K562 (cell line): ENCODE measurements around the gene BAK1. TPM values are rescaled to one million over a fixed set of nuclear protein-coding genes. Genes with fewer than 3 reads are reported as not detected.
A peak's percentile ranks its signal among the peaks of the same experiment; 100 is the strongest.

Experiments used
- ATAC-seq: fragments of 200-7000 bp; cut with Tn5 transposase; 3 replicates; pipeline ENCODE4 v1.9.1; 2020; ENCODE audit warnings: moderate library complexity
- BruUV-seq: library from RNA; stranded (reverse); fragments of 400-500 nt; replicated peaks from 2 replicates; lab custom pipeline; 2021; lab: Mats Ljungman, UMichigan
- CTCF ChIA-PET: fragments of 300-600 bp; formaldehyde crosslinking; extraction: SDS; loops from one replicate; lab custom pipeline; 2021; ENCODE audit warnings: low intra/inter-chr PET ratio; lab: Yijun Ruan, JAX
- POLR2A ChIA-PET: fragments of 300-600, 350-650 bp; sonication (Branson Sonifier 250); formaldehyde crosslinking; extraction: SDS; loops from one replicate; lab custom pipeline; 2021; ENCODE audit warnings: antibody characterized with exemption, inconsistent platforms; lab: Yijun Ruan, JAX
- DNase-seq, 4 experiments: peaks; one replicate each; pipeline versions ENCODE4 v3.0.0 to v3.0.0-alpha.2; 2011 to 2018; ENCODE audit warnings: low spot score in 3 of 4, mixed read lengths in 3 of 4; ENCODE audit errors: extremely low read depth in 1 of 4
- FAIRE-seq: peaks from 2 replicates; lab custom pipeline; 2011; peaks lifted over from hg19 to GRCh38; lab: Jason Lieb, UNC
- H2AFZ ChIP-seq: 2 replicates; pipeline ENCODE4 v1.6.0; 2011; ENCODE audit warnings: low read depth, low read length, control low read depth, inconsistent platforms
- H3K27ac ChIP-seq: fragments of 200-600 bp; 3 replicates; pipeline ENCODE4 v1.8.0; 2011; ENCODE audit warnings: low read depth, mild to moderate bottlenecking, control low read depth, inconsistent platforms, low read length, moderate library complexity, mixed read lengths; ENCODE audit errors: extremely low read depth
- H3K27me3 ChIP-seq, 2 experiments: fragments of 300-600 bp in 1 of 2; 2 replicates in 1 of 2; 3 replicates in 1 of 2; pipeline versions ENCODE4 v1.6.0 to v1.8.0; 2011; ENCODE audit warnings: inconsistent platforms in 2 of 2, low read length in 2 of 2, mild to moderate bottlenecking in 1 of 2, mixed read lengths in 1 of 2, moderate library complexity in 1 of 2; ENCODE audit not compliant: control insufficient read depth in 2 of 2, insufficient read depth in 2 of 2
- H3K36me3 ChIP-seq: fragments of 300-600 bp; 3 replicates; pipeline ENCODE4 v1.8.0; 2011; ENCODE audit warnings: mild to moderate bottlenecking, low read length, inconsistent platforms; ENCODE audit not compliant: control insufficient read depth, insufficient read depth
- H3K4me1 ChIP-seq, 2 experiments: fragments of 200-600 bp in 1 of 2; replicated peaks in 1 of 2; 2 replicates in 1 of 2; 3 replicates in 1 of 2; pipeline versions ENCODE4 v1.5.1 to v1.8.0; 2011; ENCODE audit warnings: inconsistent platforms in 2 of 2, low read length in 2 of 2, mild to moderate bottlenecking in 1 of 2, mixed read lengths in 1 of 2, moderate library complexity in 1 of 2; ENCODE audit not compliant: control insufficient read depth in 2 of 2, insufficient read depth in 2 of 2
- H3K4me2 ChIP-seq: 2 replicates; pipeline ENCODE4 v1.6.1; 2011; ENCODE audit warnings: low read length, control low read depth, inconsistent platforms, mixed read lengths; ENCODE audit not compliant: insufficient read depth
- H3K4me3 ChIP-seq: fragments of 200-600 bp; sonication (generic), shearing (Covaris generic); 2 replicates; pipeline ENCODE4 v1.5.1; 2016; ENCODE audit warnings: control low read depth, inconsistent platforms
- H3K79me2 ChIP-seq: fragments of 200-600 bp; 3 replicates; pipeline ENCODE4 v1.8.0; 2011; ENCODE audit warnings: low read length, inconsistent platforms; ENCODE audit not compliant: control insufficient read depth, insufficient read depth
- H3K9ac ChIP-seq, 2 experiments: 2 replicates each; pipeline versions ENCODE4 v1.6.0 to v1.6.1; 2011; ENCODE audit warnings: low read depth in 2 of 2, low read length in 2 of 2, control low read depth in 1 of 2, inconsistent platforms in 1 of 2, mild to moderate bottlenecking in 1 of 2, mixed read lengths in 1 of 2; ENCODE audit not compliant: insufficient read depth in 1 of 2
- H3K9me1 ChIP-seq: one replicate; pipeline ENCODE4 v1.6.0; 2011; ENCODE audit warnings: inconsistent platforms, mild to moderate bottlenecking, low read length, moderate library complexity; ENCODE audit not compliant: control insufficient read depth, insufficient read depth
- H3K9me3 ChIP-seq: replicated peaks from 2 replicates; pipeline ENCODE4 v1.5.1; 2011; ENCODE audit warnings: low read depth, low read length, inconsistent platforms; ENCODE audit not compliant: control insufficient read depth, insufficient read depth
- H4K20me1 ChIP-seq: replicated peaks from 2 replicates; pipeline ENCODE4 v1.6.1; 2011; ENCODE audit warnings: low read length, inconsistent platforms, mixed read lengths; ENCODE audit not compliant: control insufficient read depth, insufficient read depth
- ARID4B ChIP-seq: sonication (generic); formaldehyde crosslinking; IDR thresholded peaks from 2 replicates; pipeline ENCODE4 v1.8.0; 2022; ENCODE audit warnings: mild to moderate bottlenecking, missing genetic modification reagents
- HCFC1 ChIP-seq: IDR thresholded peaks from 2 replicates; pipeline ENCODE4 v1.6.1; 2012; ENCODE audit warnings: low read depth, low read length, improper control_type of control experiment
- PHF8 ChIP-seq: fragments of 200-600 bp; sonication (generic); IDR thresholded peaks from 2 replicates; pipeline ENCODE4 v1.6.1; 2012; ENCODE audit warnings: mixed run types, mild to moderate bottlenecking, inconsistent platforms, low read length, moderate library complexity, borderline replicate concordance
- ZBTB40 ChIP-seq, 2 experiments: fragments of 450-650 bp in 1 of 2; sonication (generic) in 1 of 2; formaldehyde crosslinking in 1 of 2; IDR thresholded peaks; 2 replicates each; pipeline versions ENCODE4 v1.7.1 to v1.9.0; 2016 to 2022; ENCODE audit warnings: inconsistent platforms in 1 of 2, mild to moderate bottlenecking in 1 of 2, missing genetic modification reagents in 1 of 2
- ZNF57 ChIP-seq: fragments of 450-650 bp; formaldehyde crosslinking; IDR thresholded peaks from 2 replicates; pipeline ENCODE4 v1.4.0; 2020; ENCODE audit warnings: mild to moderate bottlenecking, moderate library complexity
- WGBS: fragments of 100-300 bp; shearing (Covaris generic); methylation state at CpG from one replicate; pipeline ENCODE4 v1.1.6; 2016; ENCODE audit warnings: low coverage, mixed read lengths; ENCODE audit not compliant: insufficient coverage; ENCODE audit errors: missing lambda C conversion rate; 5-methylcytosine and 5-hydroxymethylcytosine counted together
- in situ Hi-C: fragments of 300-500 bp; cut with MboI; formaldehyde crosslinking; loops from 4 replicates; pipeline ENCODE4 v1.15.0; 2018; ENCODE audit warnings: inconsistent platforms, mixed read lengths
- intact Hi-C: fragments of 100-400 bp; cut with micrococcal nuclease; formaldehyde crosslinking; loops from 2 replicates; pipeline ENCODE4 v1.14.2; 2022
- polyA plus RNA-seq, 8 experiments: library from polyadenylated mRNA; depleted of rRNA in 4 of 8; stranded (reverse) in 5 of 8; unstranded in 3 of 8; fragments of >200 nt; fragmentation: Nextera tagmentation in 2 of 8; fragmentation: Illumina TruSeq in 1 of 8; extraction: Ambion mirVana in 2 of 8; extraction: Trizol in 1 of 8; gene quantifications; 2 replicates each; pipeline versions ENCODE4 v1.2.1 to v1.2.3, GENCODE V29; 2011 to 2014; ENCODE audit warnings: inconsistent platforms in 1 of 8, missing spikeins in 1 of 8
- total RNA-seq, 7 experiments: library from RNA; depleted of rRNA in 6 of 7; stranded (reverse); fragments of >200 nt in 6 of 7; fragmentation: Illumina TruSeq in 2 of 7; extraction: Trizol in 2 of 7; gene quantifications; 2 replicates each; pipeline versions ENCODE4 v1.2.1 to v1.2.3, GENCODE V29; 2011 to 2021; ENCODE audit warnings: low replicate concordance in 1 of 7

The BAK1 gene
- total and polyA plus RNA-seq, 9 of the 15 experiments (the other 6 are each of a cell fraction or from before 2014, with no cell fraction given), result 5.4 to 30.7 (median 18.9) TPM

GRCh38 chr6:33570806-33571636 is 9.1 kb downstream of the BAK1 start:
- DNase-seq (peak; percentile 93), FAIRE-seq (peak; percentile 89), ATAC-seq (peak; percentile 100)
- Histone ChIP-seq H3K27me3 (no peaks in the 10 kb centered on the region), H3K27ac (peak overlapping the region; percentile 61), H3K4me2 (peak overlapping the region; percentile 86), H2AFZ (peak overlapping the region; percentile 93), H4K20me1 (no peaks in the 10 kb centered on the region), H3K9me3 (no peaks in the 10 kb centered on the region), H3K79me2 (no peaks in the 10 kb centered on the region), H3K4me1 (peaks cover 3 to 23% of the 10 kb centered on the region in 2 experiments; a peak in 4 of 5 replicates), H3K4me3 (peak overlapping the region; percentile 41), H3K9me1 (no peaks in the 10 kb centered on the region), H3K36me3 (peaks cover 29% of the 10 kb centered on the region; the same call in 2 of the 3 replicates), H3K9ac (peak overlapping the region; percentile 53 to 89)
- ChIA-PET CTCF (no interaction called here), POLR2A (interaction anchor here (0.5 to 1.3 kb wide), 7 partner anchors 10 to 161 kb away, joined by 3 to 6 read pairs (median 3); partner anchors contain the start of gene BAK1)
- in situ Hi-C loops (no loop called here), intact Hi-C loops (loop anchor here (10.0 kb wide), 1 partner anchor 296 kb away; the partner anchor contains the start of genes B3GALT4, RPS18 and VPS52)
- WGBS, result 2% methylated on average over 44 of the region's 44 CpGs
- BruUV-seq, result no TSS peak
- TF ChIP-seq ZBTB40 (IDR thresholded peaks at IDR 0.05), result peak; percentile 48; the same call in 1 of the 2 replicates
- TF ChIP-seq ZBTB40 (CRISPR knock-in tag; IDR thresholded peaks at IDR 0.05), result no peak
- peak; percentile 98 for TF ChIP-seq ARID4B
- peak; percentile 61; the same call in 1 of the 2 replicates for TF ChIP-seq PHF8
- no peak for TF ChIP-seq ZNF57 (CRISPR knock-in tag)
- peak; percentile 85 for TF ChIP-seq HCFC1
